Activated CD4-positive, alpha-beta T cell treated with anti-CD3 and anti-CD28 coated beads for 48 hours (primary cell): ENCODE data around the gene SSBP2.
A peak's percentile ranks its signal among the peaks of the same experiment; 100 is the strongest.

Source experiments
- DNase-seq: peaks from one replicate; pipeline ENCODE4 v3.0.0-alpha.2; 2020

SSBP2 gene

GRCh38 chr5:81751009-81751835, at the start of gene SSBP2:
Gene SSBP2, minus strand, starts transcription at chr5:81751097. Its CDS starts 55 bp downstream, at chr5:81751042.
- peak; percentile 97 for DNase-seq

GRCh38 chr5:81795666-81796065, 44.8 kb upstream of the SSBP2 start:
- no peak for DNase-seq

- DNase-seq: no peak
Observed at GRCh38 chr5:81794226-81794625, 43.3 kb upstream of the SSBP2 start.

GRCh38 chr5:81790336-81790735, 39.4 kb upstream of the SSBP2 start:
- no peak for DNase-seq

- no peak for DNase-seq
Observed at GRCh38 chr5:81789033-81789432, 38.1 kb upstream of the SSBP2 start.

- no peak for DNase-seq
Observed at GRCh38 chr5:81788329-81788728, 37.4 kb upstream of the SSBP2 start.

- no peak for DNase-seq
Observed at GRCh38 chr5:81787474-81788242, 36.8 kb upstream of the SSBP2 start.

GRCh38 chr5:81786991-81787390, 36.1 kb upstream of the SSBP2 start:
- no peak for DNase-seq

- DNase-seq: no peak
Observed at GRCh38 chr5:81786496-81786895, 35.6 kb upstream of the SSBP2 start.

- DNase-seq: no peak
Observed at GRCh38 chr5:81785322-81785721, 34.4 kb upstream of the SSBP2 start.

- no peak for DNase-seq
Observed at GRCh38 chr5:81783401-81783800, 32.5 kb upstream of the SSBP2 start.

- DNase-seq: no peak
Observed at GRCh38 chr5:81782811-81783210, 31.9 kb upstream of the SSBP2 start.

- no peak for DNase-seq
Observed at GRCh38 chr5:81779916-81780266, 29.0 kb upstream of the SSBP2 start.

- DNase-seq: peak; percentile 47
Observed at GRCh38 chr5:81779125-81779915, 28.4 kb upstream of the SSBP2 start.

- DNase-seq: no peak
Observed at GRCh38 chr5:81778642-81779041, 27.7 kb upstream of the SSBP2 start.

GRCh38 chr5:81776258-81776657, 25.4 kb upstream of the SSBP2 start:
- no peak for DNase-seq

- no peak for DNase-seq
Observed at GRCh38 chr5:81774374-81774773, 23.5 kb upstream of the SSBP2 start.

GRCh38 chr5:81773574-81773973, 22.7 kb upstream of the SSBP2 start:
- DNase-seq: no peak

- DNase-seq: no peak
Observed at GRCh38 chr5:81773161-81773560, 22.3 kb upstream of the SSBP2 start.

- DNase-seq: no peak
Observed at GRCh38 chr5:81772488-81772887, 21.6 kb upstream of the SSBP2 start.

GRCh38 chr5:81768935-81769452, 18.1 kb upstream of the SSBP2 start:
- no peak for DNase-seq

- DNase-seq: no peak
Observed at GRCh38 chr5:81767938-81768337, 17.0 kb upstream of the SSBP2 start.

- no peak for DNase-seq
Observed at GRCh38 chr5:81767097-81767496, 16.2 kb upstream of the SSBP2 start.
